BE2C (cell line): ENCODE measurements around the gene BPNT1.
A peak's percentile ranks its signal among the peaks of the same experiment; 100 is the strongest.
"Not testable (repeated sequence)": the region's sequence is repeated elsewhere in the genome, so short reads cannot be mapped to it uniquely, and the experiment has no call there.

ENCODE experiments used
- DNase-seq: peaks from one replicate; pipeline ENCODE4 v3.0.0-alpha.2; 2020
- H3K27me3 ChIP-seq: fragments of 250-450 bp; sonication (Bioruptor Pico); 2 replicates; pipeline ENCODE4 v1.5.1; 2020; ENCODE audit warnings: mild to moderate bottlenecking
- H3K36me3 ChIP-seq: fragments of 250-450 bp; sonication (Bioruptor Pico); 2 replicates; pipeline ENCODE4 v1.5.1; 2020; ENCODE audit warnings: mild to moderate bottlenecking
- H3K4me1 ChIP-seq: fragments of 250-450 bp; sonication (Bioruptor Pico); 2 replicates; pipeline ENCODE4 v1.5.1; 2020
- H3K4me3 ChIP-seq: 2 replicates; pipeline ENCODE4 v1.5.1; 2011; ENCODE audit warnings: low read depth, low read length
- H3K9me3 ChIP-seq: fragments of 250-450 bp; sonication (Bioruptor Pico); 2 replicates; pipeline ENCODE4 v1.5.1; 2020
- TF ChIP-seq, protein P1 (sequence below): IDR thresholded peaks from 2 replicates; pipeline ENCODE4 v1.5.1; 2012; ENCODE audit warnings: mild to moderate bottlenecking, low read depth, low read length

Gene BPNT1

DNA sequence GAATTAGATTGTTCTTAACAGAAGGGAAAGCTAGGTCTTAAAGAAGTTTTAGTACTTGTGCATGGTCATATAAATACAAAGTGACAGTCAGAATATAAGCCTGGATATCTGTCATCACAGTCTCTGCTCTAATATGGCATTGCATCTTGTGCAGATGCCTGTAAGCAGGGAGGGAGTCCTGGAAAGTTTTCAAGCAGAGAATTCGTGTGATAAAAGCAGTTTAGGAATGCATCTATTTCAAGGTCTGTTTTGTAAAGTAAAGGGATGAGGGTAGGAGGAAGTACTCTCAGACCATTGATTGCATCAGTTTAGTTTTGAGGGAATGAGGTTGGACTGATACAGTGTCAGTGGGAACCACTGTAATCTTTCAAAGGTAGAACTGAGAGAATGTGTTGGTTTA is 35.0 kb upstream of the BPNT1 start:
- peaks cover 28% of the 10 kb centered on the region for H3K36me3 ChIP-seq

DNA sequence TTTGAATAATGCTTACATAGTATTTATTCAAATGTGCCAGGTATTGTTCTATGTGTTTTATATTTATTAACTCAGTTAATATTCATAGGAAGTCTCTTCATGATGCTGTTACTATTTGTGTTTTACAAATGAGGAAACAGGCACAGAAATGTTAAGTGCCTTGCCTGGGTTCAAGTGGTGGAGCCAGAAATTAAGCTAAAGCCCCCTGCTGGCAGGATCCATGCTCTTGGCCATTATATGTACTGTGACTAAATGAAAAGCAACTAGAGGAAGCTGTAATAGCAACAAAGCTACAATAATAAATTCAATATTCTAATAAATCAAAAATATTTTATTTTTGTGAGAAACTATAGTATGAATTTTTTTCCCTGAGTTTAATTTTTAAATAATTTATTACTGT is 34.3 kb upstream of the BPNT1 start:
- DNase-seq = no peak
- TF ChIP-seq, protein P1, sequence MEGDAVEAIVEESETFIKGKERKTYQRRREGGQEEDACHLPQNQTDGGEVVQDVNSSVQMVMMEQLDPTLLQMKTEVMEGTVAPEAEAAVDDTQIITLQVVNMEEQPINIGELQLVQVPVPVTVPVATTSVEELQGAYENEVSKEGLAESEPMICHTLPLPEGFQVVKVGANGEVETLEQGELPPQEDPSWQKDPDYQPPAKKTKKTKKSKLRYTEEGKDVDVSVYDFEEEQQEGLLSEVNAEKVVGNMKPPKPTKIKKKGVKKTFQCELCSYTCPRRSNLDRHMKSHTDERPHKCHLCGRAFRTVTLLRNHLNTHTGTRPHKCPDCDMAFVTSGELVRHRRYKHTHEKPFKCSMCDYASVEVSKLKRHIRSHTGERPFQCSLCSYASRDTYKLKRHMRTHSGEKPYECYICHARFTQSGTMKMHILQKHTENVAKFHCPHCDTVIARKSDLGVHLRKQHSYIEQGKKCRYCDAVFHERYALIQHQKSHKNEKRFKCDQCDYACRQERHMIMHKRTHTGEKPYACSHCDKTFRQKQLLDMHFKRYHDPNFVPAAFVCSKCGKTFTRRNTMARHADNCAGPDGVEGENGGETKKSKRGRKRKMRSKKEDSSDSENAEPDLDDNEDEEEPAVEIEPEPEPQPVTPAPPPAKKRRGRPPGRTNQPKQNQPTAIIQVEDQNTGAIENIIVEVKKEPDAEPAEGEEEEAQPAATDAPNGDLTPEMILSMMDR = peak; percentile 59
- Histone ChIP-seq H3K9me3 (no peaks in the 10 kb centered on the region), H3K4me1 (no peaks in the 10 kb centered on the region; the same call in none of the 2 replicates), H3K27me3 (no peaks in the 10 kb centered on the region), H3K36me3 (peaks cover 21% of the 10 kb centered on the region), H3K4me3 (no peak overlapping the region)

More for the DNA sequence above, 35.0 kb upstream of the BPNT1 start:
- no peaks in the 10 kb centered on the region for H3K9me3 ChIP-seq
- DNase-seq = no peak
- no peaks in the 10 kb centered on the region for H3K27me3 ChIP-seq
- H3K4me1 ChIP-seq = no peaks in the 10 kb centered on the region; the same call in none of the 2 replicates
- no peak overlapping the region for H3K4me3 ChIP-seq
- TF ChIP-seq, protein P1 = no peak

DNA sequence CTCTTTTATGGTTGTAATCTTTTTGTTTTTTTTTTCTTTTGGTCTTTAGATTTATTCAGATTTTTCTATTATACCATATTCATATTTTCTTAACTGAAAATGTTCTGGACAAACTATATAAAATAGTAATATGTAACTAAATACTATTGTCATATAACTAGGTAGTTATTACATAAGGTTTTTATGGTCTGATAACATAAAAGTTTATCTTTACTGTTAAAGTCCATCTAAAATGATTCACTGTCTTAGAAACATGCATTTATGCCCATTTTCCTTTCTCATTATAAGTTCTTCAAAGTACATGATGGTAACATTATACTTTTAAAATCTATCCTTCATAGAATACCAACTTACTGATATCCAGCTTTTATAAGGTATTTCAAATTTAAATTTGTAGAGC is 33.5 kb upstream of the BPNT1 start:
- H3K27me3 ChIP-seq = no peaks in the 10 kb centered on the region
- no peak overlapping the region for H3K4me3 ChIP-seq
- H3K4me1 ChIP-seq = no peaks in the 10 kb centered on the region; the same call in none of the 2 replicates
- DNase-seq = no peak
- H3K36me3 ChIP-seq = peaks cover 16% of the 10 kb centered on the region
- TF ChIP-seq, protein P1 = no peak
- no peaks in the 10 kb centered on the region for H3K9me3 ChIP-seq

DNA sequence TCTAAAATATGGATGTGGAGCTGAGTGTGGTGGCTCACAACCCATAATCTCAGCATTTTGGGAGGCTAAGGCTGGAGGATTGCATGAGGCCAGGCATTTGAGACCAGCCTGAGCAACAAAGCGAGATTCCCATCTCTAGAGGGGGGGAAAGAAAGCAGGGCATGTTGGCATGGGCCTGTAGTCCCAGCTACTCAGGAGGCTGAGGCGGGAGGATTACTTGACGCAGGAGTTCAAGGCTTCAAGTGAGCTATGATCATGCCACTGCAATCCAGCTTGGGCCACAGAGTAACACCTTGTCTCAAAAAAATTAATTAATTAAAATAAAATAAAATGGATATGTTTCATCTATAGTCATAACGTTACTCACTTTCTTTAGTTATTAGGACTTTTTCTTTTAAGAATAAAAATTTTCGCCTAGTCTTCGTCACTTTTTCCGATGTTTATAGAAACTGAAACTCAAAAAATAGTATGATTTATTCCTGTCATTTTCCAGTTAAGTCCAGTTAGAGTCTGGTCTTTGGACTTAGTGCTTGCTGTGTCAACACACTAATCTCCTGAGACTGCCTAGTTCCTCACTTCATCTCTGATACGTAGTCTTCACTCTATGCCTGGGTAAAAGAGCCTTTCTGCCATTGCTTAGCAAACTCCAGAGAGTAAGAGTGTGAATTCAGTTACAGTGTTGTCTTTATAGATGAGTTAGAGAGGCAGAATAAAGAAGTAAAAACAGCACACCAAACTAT is 32.4 kb upstream of the BPNT1 start:
- TF ChIP-seq, protein P1 = no peak
- no peaks in the 10 kb centered on the region for H3K27me3 ChIP-seq
- H3K4me1 ChIP-seq = no peaks in the 10 kb centered on the region; the same call in none of the 2 replicates

DNA sequence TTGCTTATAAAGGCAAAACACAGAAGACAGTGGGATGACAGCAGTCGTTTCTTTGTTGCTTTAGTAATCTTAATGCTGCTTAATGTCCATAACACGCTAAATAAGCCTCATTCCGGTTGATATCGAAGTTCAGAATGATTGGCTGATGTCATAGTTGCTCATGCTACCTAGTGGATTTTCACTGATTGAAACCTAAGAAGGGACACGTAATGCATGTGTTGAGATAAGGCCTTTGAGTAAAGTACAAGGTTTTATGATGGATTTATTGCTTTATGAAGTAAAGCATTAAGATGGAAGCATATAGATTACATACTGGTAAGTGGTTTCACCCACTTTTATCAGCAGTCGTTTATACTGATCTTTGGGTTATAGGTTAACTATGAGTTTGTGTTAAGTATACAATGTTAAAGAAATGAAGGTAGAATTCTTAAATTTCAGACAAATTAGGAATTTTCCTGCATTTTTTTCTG is 29.5 kb upstream of the BPNT1 start:
- TF ChIP-seq, protein P1 = no peak
- Histone ChIP-seq H3K4me1 (no peaks in the 10 kb centered on the region; the same call in 1 of the 2 replicates), H3K9me3 (no peaks in the 10 kb centered on the region), H3K36me3 (peaks cover 10% of the 10 kb centered on the region), H3K4me3 (peak overlapping the region; percentile 6), H3K27me3 (no peaks in the 10 kb centered on the region)
- peak; percentile 21 for DNase-seq

More for the DNA sequence above, 32.4 kb upstream of the BPNT1 start:
- Histone ChIP-seq H3K4me3 (no peak overlapping the region), H3K36me3 (peaks cover 16% of the 10 kb centered on the region), H3K9me3 (no peaks in the 10 kb centered on the region)
- no peak for DNase-seq

DNA sequence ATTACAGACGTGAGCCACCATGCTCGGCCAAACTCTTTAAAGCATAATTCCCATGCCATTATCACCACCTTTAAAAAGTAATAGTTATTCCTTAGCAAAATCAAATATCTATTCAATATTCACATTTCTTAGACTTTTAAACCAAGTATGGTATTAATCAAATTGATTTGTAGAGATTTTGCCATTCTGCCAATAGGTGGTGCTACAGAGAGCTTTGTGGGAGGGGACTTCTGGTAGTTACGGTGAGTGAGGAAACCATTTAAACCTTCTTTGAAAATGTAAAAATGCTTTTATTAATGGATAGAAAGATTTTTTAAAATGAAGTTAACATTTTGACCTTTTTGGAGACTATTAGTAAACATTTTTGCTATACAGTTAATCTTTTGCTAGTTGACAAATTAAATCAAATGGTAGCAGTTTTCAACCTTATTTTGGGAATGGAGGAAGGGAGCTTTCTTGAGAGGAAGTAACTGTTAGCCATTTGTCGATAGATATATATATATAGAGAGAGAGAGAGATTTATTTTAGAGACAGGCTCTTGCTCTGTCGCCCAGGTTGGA is 23.6 kb upstream of the BPNT1 start:
- no peak overlapping the region for H3K4me3 ChIP-seq
- DNase-seq = peak; percentile 23
- TF ChIP-seq, protein P1 = peak; percentile 83
- no peaks in the 10 kb centered on the region for H3K4me1 ChIP-seq
- H3K27me3 ChIP-seq = no peaks in the 10 kb centered on the region
- no peaks in the 10 kb centered on the region for H3K9me3 ChIP-seq
- peaks cover 24% of the 10 kb centered on the region for H3K36me3 ChIP-seq

DNA sequence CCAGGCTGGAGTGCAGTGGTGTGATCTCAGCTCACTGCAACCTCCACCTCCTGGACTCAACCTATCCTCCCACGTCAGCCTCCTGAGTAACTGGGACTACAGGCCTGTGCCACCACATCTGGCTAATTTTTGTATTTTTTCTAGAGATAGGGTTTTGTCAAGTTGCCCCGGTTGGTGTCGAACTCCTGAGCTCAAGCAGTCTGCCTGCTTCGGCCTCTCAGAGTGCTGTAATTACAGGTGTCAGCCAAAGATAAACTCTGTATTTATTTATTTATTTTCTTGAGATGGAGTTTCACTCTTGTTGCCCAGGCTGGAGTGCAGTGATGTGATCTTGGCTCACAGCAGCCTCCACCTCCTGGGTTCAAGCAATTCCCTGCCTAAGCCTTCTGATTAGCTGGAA is 23.0 kb upstream of the BPNT1 start:
- H3K9me3 ChIP-seq, DNase-seq, H3K27me3 ChIP-seq, H3K4me1 ChIP-seq, H3K4me3 ChIP-seq: not testable (repeated sequence)
- H3K36me3 ChIP-seq = peaks cover 28% of the 10 kb centered on the region

DNA sequence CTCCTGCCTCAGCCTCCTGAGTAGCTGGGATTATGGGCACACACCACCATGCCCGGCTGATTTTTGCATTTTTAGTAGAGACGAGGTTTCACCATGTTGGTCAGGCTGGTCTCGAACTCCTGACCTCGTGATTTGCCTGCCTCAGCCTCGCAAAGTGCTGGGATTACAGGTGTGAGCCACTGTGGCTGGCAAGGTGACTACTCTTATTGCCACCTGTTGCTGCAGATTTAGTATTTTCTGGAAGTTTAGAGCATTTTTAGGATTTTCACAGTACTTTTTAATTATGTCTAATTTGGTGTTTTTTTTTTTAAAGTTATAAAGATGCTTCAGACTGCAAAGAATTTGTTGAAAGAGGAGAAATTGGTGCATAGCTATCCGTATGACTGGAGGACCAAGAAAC is 20.9 kb upstream of the BPNT1 start:
- H3K4me3 ChIP-seq, H3K9me3 ChIP-seq, DNase-seq, H3K4me1 ChIP-seq, H3K27me3 ChIP-seq: not testable (repeated sequence)
- H3K36me3 ChIP-seq = peaks cover 40% of the 10 kb centered on the region
